GM21619 (cell line): Measurements from ENCODE around the gene SOX15.

Experiments
- ATAC-seq: cut with Tn5 transposase; IDR thresholded peaks from one replicate; pipeline ENCODE4 v1.9.1; 2021; ENCODE audit not compliant: unreplicated experiment

SOX15 gene

GRCh38 chr17:7579001-7579833, 10.7 kb downstream of the SOX15 start, which contains the start of gene CD68:
CD68 (plus strand) TSS chr17:7579638; CDS start chr17:7579678, 40 bp downstream.
- ATAC-seq: peak; percentile 44

DNA sequence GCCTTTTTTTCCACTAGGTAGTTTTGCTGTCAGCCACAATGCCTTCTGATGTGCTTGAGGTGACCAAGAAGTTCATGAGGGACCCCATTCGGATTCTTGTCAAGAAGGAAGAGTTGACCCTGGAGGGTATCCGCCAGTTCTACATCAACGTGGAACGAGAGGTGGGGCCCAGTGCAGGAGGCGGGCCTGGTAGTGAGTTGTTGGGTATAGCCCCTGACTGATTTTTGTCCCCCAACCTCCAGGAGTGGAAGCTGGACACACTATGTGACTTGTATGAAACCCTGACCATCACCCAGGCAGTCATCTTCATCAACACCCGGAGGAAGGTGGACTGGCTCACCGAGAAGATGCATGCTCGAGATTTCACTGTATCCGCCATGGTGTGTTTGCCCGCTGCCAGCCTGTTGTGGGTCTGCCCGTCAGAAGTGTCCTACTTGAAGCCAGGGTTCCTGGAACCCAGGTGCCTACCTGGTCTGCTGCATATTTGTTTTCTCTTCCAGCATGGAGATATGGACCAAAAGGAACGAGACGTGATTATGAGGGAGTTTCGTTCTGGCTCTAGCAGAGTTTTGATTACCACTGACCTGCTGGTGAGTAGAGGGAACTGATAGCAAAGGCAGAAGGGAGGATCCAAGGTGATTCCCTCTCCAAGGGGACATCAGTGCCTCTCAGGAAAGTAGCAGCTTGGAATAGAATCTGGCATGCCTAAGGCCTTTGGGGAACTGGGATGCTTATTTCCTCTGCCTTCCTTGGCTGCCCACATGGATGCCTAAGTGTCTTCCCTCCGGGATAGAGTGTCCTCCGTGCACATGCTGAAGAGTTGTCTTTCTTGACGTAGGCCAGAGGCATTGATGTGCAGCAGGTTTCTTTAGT, 12.3 kb downstream of the SOX15 start:
- ATAC-seq: no peak

- no peak for ATAC-seq
Observed at GRCh38 chr17:7576432-7576937, 13.4 kb downstream of the SOX15 start.

DNA sequence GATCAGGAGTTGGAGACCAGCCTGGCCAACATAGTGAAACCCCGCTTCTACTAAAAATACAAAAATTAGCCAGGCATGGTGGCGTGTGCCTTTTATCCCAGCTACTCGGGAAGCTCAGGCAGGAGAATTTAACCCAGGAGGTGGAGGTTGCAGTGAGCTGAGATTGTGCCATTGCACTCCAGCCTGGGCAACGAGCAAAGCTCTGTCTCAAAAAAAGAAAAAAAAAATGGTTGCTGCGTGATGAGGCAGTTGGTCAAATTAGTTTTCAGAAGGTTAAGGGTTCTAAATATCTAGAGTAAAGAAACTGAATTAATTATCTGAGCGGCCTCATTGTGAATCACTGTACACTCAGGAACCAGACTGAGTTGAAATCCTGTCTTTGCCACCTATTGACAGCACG, 13.9 kb downstream of the SOX15 start:
- no peak for ATAC-seq

DNA sequence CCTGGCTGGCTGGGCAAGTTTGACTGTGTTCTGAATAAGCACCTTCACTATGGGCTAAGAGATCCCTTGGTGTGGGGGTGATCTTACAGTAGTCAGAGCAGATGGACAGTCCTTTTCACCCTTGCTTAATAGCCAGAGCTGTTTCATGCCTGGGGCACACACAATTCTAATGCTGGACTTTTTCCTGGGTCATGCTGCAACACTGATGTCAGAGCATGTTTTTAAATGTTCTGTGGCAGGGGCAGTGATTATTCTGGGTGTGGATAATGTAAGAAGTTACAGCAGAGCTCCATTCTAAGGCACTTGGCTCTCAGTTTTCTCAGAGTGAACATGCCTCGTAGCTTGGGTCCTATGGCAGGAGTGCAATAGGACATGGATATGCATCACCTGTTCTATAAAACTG, 14.4 kb downstream of the SOX15 start:
- ATAC-seq: no peak

DNA sequence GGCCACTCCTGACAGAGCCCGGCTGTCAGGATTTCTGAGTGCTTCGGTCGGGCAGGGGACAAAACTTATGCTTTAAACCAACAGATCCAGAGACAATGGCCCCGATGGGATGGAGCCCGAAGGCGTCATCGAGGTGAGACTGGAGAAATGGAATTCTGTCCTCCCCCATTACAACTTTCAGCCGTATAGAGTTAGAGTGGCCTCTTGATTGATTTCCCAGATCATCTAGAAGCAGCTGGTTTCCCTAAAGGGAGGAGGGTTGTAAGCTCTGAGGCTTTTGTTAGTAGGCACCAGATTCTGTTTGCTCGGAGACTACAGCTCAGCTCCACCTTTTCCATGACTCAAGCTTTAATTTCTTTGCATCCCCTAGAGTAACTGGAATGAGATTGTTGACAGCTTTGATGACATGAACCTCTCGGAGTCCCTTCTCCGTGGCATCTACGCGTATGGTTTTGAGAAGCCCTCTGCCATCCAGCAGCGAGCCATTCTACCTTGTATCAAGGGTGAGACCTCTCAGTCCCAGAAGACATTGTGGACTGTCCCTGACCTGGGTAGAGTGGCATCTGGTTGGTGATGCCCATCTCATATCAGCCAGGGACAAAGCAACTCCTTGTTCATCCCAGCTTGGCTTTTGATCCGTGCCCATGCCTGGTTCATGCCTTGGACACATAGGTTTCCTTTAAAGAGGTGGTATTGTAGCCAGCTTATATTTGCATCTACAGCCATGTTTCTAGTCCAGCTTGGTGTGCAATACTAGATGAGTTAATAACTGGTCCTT, 15.5 kb downstream of the SOX15 start:
- no peak for ATAC-seq

DNA sequence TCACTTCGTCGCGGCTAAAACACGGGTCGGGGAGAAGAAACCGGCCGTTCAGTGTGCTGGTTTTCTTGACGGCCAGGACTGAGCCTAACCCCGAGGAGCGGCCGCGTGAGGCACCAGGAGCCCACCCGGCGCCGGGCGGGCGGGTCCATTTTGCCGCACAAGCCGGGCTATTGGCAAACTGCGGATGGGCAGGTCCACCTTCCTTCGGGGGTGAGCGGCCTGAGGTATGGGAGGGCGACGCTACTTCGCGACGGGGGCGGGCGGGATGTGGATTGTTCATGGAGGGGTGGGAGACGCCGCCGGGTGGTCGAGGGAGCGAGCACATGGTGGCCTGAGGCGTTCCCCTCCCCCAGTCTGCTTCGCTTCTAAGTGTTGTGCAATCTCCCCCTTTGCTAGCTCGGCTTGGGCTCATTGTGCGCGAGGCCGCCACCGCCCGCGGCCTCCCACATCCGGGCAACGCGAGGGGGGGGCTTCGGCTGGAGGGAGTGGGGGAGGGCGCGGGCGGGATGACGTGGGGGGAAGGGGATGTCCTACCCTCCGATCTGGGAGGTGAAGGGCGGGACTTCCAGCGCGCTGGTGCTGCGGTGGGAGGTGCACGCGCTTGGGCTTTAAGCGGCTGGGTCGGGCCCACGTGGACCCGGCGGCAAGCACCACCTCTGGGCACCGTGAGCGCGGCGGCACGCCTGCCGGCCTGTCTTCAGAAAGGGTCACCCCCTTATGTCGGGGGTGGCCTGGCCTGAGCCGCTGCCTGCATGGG, 16.4 kb downstream of the SOX15 start:
- no peak for ATAC-seq

GRCh38 chr17:7572588-7573323, 17.1 kb downstream of the SOX15 start:
- ATAC-seq: peak; percentile 80

- ATAC-seq: no peak
Observed at GRCh38 chr17:7572338-7572587, 17.6 kb downstream of the SOX15 start.

DNA sequence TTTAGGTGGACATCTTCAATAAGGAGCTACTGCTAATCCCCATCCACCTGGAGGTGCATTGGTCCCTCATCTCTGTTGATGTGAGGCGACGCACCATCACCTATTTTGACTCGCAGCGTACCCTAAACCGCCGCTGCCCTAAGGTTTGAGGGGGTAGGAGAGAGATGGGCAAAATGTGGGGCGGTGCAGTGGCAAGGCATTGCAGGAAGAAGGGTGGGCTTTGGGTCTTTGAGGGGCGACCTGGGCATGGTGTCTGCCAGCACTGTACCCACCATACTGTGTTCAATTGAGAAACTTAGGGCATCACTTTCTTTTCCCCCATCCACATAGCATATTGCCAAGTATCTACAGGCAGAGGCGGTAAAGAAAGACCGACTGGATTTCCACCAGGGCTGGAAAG, 19.5 kb downstream of the SOX15 start:
- ATAC-seq: no peak

DNA sequence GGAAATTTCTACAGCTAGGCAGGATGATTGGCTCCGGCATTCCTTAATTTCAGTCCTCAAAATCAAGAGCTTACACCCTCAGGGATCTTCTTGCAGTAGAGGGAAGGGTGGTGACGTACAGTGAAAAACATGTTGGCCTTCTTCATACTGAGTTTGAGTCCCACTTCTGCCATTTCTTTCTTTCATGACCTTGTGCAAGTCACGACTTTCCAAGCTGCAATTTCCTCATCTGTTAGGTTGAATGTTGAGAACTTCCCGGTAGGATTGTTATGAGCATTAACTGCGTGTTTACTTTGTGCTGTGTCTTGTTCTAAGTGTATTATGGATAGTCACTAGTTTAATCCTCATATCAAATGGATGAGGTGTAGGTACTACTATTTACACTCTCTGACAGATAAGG, 20.3 kb downstream of the SOX15 start:
- no peak for ATAC-seq

GRCh38 chr17:7563115-7563869, 26.6 kb downstream of the SOX15 start:
- no peak for ATAC-seq

DNA sequence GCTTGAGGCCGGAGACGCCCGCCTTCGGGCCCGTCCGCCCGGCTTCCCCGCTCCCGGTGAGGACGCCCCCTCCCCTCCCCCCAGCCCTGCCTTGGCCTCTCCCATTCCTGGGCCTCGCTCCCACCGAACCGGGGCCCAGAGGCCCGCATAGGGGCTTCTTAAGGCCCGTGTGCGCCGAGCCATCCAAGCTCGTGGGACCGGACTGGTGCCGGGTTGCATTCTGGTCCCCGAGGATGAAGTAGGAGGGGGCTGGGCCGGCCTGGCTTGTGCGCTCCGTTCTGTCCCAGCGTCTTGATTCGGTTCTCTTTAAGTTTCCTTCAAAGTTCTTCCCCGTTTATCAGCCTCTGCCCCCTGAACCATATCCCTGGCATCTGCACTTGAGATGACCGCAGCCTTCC, 27.7 kb downstream of the SOX15 start:
- no peak for ATAC-seq

DNA sequence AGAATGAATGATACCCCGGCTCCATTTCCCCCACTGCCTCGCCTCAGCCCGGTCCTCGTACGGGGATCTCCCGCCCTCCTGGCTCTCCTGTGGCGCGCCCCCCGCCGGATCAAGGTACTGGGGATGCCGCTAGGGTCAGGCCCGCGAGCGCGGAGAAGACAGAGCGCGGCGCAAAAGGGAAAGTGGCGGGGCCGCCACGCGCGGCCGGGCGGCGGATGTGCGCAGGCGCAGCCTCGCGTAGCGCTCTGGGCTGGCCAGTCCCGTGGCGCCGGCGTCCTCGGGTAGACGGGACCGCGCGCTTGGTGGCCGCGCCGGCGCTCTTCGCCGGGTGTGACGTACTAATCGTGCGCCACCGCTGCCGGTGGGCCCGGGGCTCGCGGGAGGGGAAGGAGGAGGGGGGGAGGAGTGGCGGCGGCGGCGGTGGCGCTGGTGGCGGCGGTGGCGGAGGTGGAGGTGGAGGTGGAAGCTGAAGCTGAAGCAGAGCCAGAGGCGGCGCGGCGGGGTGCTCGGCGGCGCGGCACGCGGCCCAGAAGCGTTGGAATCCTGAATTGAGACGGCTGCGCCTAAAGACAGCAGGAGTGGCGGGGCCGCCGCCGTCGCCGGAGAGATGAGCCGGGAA, 28.2 kb downstream of the SOX15 start, which contains the start of gene SENP3:
Gene SENP3, plus strand, starts transcription at position 331 of the 619 bp plus-strand sequence. CDS start 1,158 bp downstream, outside the sequence.
- ATAC-seq: peak; percentile 47

- ATAC-seq: peak; percentile 51
Observed at GRCh38 chr17:7561028-7561575, 28.8 kb downstream of the SOX15 start.

DNA sequence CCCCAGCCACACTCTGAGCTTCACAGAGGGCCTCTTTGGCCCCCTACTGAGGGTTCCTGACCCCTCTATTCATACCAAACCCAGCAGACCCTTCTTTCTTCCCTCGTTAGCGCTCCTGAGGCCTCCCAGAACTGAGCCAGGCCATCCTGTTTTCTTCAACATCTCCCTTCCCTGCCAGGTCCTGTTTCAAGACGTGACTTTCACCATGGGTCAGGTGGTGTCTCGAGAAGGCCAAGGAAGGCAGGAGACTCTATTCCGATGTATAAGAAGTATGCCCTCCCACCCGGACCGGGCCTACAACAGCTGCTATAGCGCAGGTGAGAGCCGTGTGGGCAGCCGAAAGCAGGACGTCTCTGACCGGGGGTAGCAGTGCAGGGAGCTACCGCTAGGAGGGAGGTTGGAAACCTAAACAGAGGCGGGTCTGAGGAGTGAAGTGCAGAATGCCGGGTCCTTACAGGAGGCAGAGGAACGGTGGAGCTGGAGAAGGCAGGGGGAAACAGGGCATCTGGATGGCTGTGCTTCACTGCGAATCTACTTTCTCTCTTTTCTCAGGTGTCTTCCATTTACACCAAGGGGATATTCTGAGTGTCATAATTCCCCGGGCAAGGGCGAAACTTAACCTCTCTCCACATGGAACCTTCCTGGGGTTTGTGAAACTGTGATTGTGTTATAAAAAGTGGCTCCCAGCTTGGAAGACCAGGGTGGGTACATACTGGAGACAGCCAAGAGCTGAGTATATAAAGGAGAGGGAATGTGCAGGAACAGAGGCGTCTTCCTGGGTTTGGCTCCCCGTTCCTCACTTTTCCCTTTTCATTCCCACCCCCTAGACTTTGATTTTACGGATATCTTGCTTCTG, 29.5 kb downstream of the SOX15 start:
- no peak for ATAC-seq
